GM21619 (cell line): ENCODE measurements around the gene FBN1.

ENCODE experiments used
- ATAC-seq: cut with Tn5 transposase; IDR thresholded peaks from one replicate; pipeline ENCODE4 v1.9.1; 2021; ENCODE audit not compliant: unreplicated experiment

FBN1 gene

GRCh38 chr15:48408327-48408726 is 237.2 kb downstream of the FBN1 start:
- no peak for ATAC-seq

GRCh38 chr15:48407646-48408045 is 237.9 kb downstream of the FBN1 start:
- no peak for ATAC-seq

- no peak for ATAC-seq
These were observed 238.6 kb downstream of the FBN1 start for GRCh38 chr15:48406911-48407310.

- ATAC-seq: no peak
These were observed 239.1 kb downstream of the FBN1 start for GRCh38 chr15:48406266-48406891.

GRCh38 chr15:48402427-48403177 is 242.9 kb downstream of the FBN1 start:
- ATAC-seq: no peak

- ATAC-seq: no peak
These were observed 245.4 kb downstream of the FBN1 start for GRCh38 chr15:48400086-48400485.

- no peak for ATAC-seq
These were observed 247.7 kb downstream of the FBN1 start for GRCh38 chr15:48397841-48398240.

GRCh38 chr15:48396020-48396419 is 249.5 kb downstream of the FBN1 start:
- ATAC-seq: no peak

- no peak for ATAC-seq
These were observed 249.9 kb downstream of the FBN1 start for GRCh38 chr15:48395521-48396011.

- no peak for ATAC-seq
These were observed 250.5 kb downstream of the FBN1 start for GRCh38 chr15:48394970-48395369.

GRCh38 chr15:48393645-48394506 is 251.6 kb downstream of the FBN1 start:
- no peak for ATAC-seq

- ATAC-seq: no peak
These were observed 253.2 kb downstream of the FBN1 start for GRCh38 chr15:48392356-48392755.

- no peak for ATAC-seq
These were observed 253.6 kb downstream of the FBN1 start for GRCh38 chr15:48391950-48392349.

- no peak for ATAC-seq
These were observed 255.8 kb downstream of the FBN1 start for GRCh38 chr15:48389691-48390143.

GRCh38 chr15:48388910-48389309 is 256.6 kb downstream of the FBN1 start:
- no peak for ATAC-seq

GRCh38 chr15:48388016-48388851 is 257.3 kb downstream of the FBN1 start:
- ATAC-seq: no peak

GRCh38 chr15:48385031-48385830 is 260.3 kb downstream of the FBN1 start:
- ATAC-seq: no peak

- no peak for ATAC-seq
These were observed 260.9 kb downstream of the FBN1 start for GRCh38 chr15:48384616-48385015.

- ATAC-seq: no peak
These were observed 262.5 kb downstream of the FBN1 start for GRCh38 chr15:48383031-48383430.

- no peak for ATAC-seq
These were observed 263.6 kb downstream of the FBN1 start for GRCh38 chr15:48381861-48382260.
